D341Med (cell line): ENCODE data around the gene ARHGEF28.

ENCODE experiments used
- DNase-seq: peaks from one replicate; pipeline ENCODE4 v3.0.0; 2012; ENCODE audit warnings: low spot score

The ARHGEF28 gene

DNA sequence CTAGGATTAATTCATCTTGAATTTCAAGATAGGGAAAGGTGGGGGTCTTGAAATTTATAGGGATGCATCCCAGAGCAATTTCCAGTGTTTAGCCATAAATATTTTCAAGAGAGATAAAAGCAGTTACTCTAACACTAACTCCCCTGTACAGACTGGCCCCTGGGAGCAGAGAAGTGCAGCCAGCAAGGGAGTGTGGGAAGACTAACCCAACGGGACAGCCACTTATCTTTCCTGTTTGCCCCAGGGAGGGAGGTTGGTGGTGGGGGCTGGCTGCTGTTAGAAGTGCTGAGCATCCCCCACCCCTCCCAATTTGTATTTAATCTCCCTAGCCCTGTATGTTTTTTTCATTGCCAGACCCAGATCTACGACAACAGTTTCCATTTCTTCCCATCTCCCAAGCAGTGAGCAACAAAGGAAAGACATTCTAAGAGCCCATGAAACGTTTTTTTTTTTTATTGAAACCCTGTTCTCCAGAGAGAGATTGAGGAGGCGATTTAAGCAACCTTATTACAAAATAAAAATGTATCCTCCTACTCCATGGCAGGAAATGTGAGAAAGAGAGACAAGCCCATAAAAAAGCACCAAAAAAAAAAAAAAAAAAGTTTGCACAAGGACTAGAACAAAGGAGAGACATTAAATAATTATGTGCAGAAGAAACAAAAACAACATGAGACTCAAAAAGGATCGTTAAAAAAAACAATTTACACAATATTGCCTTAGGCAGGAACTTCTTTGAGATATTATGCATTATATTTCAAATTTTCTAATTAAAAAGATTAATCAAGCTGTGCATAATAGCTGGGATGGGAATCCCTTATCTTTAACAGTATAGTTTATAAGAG is 343.4 kb downstream of the ARHGEF28 start:
- DNase-seq: no peak

DNA sequence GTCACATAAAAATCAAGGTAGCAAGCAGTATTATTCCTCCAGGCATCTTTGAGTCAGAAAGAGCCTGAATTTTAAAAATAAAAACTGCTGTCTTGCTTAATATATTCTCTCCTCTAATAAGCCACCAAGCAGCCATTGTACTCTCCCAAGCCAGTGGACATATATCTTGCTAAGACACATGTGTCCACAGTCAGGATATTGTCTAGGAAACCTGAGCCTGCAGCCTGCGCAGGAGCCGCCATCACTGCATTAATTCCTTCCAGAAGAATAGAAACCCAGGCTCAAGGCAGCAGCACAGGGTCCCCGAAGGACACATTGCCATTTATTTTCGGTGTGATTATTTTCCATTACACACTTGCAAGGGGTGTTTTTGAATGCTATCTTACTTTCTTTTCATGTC is 345.3 kb downstream of the ARHGEF28 start:
- no peak for DNase-seq

DNA sequence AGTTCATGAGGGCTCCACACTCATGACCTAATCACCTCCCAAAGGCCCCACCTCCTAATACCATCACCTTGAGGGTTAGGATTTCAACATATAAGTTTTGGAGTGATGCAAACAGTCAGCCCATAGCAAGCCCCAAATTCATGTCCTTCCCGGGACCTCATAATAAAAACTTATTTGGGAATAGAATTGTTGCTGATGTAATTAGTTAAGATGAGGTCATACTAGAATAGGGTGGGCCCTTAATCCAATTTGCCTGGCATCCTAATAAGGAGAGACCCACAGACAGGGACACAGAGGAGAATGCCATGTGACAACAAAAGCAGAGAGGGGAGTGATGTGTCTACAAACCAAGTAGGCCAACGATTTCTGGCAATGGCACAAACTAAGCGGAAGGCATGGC is 347.1 kb downstream of the ARHGEF28 start:
- DNase-seq: no peak

DNA sequence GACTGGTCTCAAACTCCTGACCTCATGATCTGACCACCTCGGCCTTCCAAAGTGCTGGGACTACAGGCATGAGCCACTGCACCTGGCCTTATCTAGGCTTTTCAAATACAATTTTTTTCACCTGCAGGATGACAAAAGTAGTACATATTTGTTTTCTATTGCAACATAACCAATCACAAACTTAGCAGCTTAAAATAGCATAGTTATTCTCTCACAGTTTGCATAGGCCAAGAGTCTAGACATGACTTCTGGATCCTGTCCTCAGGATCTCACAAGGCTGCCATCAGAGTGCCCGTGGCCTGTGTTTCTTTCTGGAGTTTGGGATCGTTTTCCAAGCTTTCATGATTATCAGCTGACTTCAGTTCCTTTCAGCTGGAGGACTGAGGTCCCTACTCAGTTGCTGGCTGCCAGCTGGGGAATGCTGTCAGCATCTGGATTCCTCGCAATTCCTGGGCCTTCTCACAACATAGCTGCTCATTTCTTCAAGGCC is 348.9 kb downstream of the ARHGEF28 start:
- DNase-seq: no peak

DNA sequence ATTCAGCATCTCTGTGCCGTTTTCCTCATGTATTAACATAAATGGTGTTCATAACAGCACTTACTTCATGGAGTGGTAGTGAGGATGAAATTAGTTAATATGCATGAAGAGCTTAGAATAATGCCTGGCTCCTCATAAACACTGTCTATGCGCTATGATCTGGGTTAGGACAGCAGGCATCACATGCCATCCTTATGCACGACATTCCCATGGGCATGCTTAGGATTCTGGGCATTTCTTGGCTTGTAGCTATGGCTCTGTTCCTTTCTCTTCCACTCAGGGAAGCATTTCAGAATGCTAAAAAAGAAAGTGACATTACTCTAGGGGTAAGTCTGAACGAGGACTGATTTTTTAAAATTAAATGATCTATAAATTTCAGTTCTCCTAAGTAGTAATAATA is 349.8 kb downstream of the ARHGEF28 start:
- DNase-seq: no peak

DNA sequence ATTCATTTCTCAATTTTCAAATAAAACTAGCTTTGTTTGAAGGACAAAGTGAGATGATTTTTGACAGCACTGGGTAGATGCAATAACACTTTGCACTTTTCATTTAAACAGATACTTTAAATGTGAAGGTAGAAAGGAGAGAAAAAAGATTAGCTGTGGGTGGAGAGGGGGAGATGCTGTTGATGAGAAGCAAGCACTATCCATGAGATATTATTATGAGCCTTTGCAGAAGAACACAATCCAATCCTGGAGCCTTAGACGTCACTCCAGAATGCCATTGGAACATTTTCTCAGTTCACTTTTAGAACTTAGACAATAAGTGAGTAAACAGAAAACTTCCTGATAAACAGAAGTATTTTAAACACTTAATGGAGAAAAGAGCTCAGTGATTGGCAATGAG is 351.1 kb downstream of the ARHGEF28 start:
- no peak for DNase-seq

DNA sequence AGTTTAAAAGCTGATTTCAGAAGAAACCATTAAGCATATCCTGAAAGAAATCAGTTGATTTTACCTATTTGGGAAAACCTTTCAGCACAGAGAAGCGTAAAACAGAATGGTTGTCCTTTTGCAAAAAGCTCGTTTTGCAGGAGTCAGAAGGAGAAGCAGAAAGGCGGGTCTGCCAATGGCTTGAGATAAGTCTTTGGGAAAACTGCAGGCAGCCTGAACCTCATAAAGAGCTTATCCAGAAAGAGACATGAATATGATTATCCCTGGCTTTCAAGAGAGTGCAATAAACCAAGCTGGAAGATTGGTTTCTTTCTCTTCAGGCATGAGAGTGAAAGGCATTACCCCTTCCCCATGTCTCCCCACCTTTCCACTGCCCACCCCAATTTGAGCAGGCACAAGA is 353.3 kb downstream of the ARHGEF28 start:
- DNase-seq: no peak

DNA sequence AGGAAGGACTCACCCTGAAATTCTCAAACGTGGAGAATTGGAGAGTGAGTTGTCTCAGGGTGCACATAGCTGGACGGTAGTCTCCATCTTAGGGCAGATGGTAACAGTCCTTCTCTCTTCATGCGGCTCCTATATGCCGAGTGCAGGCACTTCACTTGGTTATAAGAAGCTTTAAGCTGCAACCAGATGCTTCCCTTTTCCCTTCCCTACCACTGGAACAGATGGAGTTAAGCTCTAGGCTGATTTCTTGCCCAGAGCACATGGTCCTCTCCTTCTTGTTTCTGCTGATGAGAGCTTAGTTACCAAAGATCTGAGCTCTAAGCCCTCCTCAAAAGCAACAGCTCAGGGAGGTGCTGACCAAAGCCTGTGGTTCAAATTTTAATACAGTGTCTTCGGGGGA is 355.7 kb downstream of the ARHGEF28 start:
- peak; percentile 68 for DNase-seq

DNA sequence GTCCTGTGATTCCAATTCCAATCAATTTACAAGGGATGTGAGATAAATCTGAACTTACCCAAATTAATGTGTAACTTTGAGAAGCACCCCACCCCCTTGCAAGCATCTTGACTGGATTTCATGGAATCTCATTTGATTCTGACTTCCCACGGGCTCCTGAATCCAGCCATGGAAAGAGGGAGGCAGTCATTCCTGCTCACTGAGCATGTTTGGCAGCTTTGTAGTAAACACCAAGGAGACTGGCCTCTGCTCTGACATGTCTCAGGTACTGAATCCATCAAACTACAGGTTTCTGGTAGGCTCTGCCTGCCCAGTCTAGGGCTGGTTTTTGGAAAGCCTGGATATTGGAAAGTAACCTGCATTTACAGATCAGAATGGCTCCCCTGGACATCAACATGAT is 357.6 kb downstream of the ARHGEF28 start:
- DNase-seq: no peak

DNA sequence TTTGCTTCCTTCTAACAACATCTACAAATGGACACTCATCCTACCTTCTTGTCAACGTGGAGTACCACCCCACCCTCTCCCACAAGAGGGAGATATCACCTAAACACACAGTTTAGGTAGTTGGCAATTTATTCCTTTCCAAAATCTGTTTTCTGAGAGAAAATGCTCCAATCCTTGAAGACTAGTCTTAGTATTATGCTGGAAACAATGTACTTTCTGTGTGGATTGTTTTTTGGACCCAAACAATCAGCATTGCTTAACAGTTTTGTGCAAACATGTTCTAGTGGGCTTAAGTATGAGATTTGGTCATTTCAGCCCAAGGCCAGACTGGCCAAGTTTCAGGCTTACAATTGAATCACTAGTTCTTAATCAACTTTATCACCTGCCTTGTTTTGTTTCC is 359.1 kb downstream of the ARHGEF28 start:
- no peak for DNase-seq

DNA sequence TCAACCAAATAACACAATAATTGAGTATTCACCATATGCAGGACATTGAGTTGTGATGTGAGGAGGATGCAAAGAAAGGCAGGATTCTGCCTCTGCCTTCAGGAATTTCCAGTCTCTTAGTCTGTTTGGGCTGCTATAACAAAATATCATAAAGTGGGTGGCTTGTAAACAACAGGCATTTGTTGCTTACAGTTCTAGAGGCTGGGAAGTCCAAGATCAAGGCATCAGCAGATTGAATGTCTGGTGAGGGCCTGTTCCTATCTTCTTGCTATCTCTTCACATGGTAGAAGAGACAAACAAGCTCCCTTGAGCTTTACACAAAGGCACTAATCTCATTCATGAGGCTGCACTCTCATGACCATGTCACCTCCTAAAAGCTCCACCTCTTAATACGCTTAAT is 360.7 kb downstream of the ARHGEF28 start:
- no peak for DNase-seq

DNA sequence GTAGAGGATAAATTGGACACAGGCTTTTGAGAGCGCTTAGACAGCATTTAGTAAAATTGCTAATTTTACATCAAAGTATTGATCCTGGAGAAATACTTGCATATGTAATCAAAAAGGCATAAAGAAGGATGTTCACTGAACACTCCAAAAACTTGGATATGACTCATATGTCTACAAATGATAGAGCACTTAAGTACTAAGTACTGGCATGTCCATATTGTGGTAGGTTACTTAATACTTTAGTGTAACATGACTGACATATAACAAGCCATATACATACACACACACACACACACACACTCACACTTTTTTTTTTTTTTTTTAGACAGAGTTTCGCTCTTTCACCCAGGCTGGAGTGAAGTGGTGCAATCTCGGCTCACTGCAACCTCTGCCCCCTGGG is 361.9 kb downstream of the ARHGEF28 start:
- no peak for DNase-seq

DNA sequence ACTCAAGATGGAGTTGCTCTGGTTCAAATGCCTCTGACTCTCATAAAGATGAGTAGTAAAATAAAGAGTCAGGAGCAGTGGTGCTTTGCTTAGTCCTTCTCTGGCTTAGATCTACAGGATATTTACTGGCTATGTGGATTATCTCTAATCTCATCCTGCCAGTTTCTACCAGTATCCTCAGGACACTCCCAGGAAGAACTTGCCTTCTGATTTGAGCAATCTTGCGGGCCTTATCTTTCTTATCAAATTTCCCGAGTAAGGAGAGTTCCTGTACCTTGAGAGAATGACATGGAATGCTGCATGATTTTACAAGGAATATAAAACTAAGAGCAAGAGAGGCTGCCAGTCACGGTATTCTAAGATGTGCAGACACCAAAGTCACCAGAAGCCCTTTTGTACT is 364.0 kb downstream of the ARHGEF28 start:
- no peak for DNase-seq
